WI38 (cell line): ENCODE data around the gene DCLK3.

Experiments
- H3K4me3 ChIP-seq: 2 replicates; pipeline ENCODE4 v1.5.1; 2011; ENCODE audit warnings: low read depth, mild to moderate bottlenecking, control low read depth, low read length
- CTCF ChIP-seq: IDR thresholded peaks from 2 replicates; pipeline ENCODE4 v1.5.1; 2012; ENCODE audit warnings: low read depth, mild to moderate bottlenecking, control low read depth, low read length

Gene DCLK3

GRCh38 chr3:36763850-36764703 is at the start of gene DCLK3:
TSS of gene DCLK3 (minus strand) at chr3:36764553. CDS start at chr3:36764263, 290 bp downstream.
- H3K4me3 ChIP-seq = no peak within 1 kb of the TSS
- no peak for TF ChIP-seq CTCF

GRCh38 chr3:36813305-36813704 is 49.0 kb upstream of the DCLK3 start:
- no peak for TF ChIP-seq CTCF
- H3K4me3 ChIP-seq = no peak overlapping the region

GRCh38 chr3:36812240-36812639 is 47.9 kb upstream of the DCLK3 start:
- TF ChIP-seq CTCF = no peak
- no peak overlapping the region for H3K4me3 ChIP-seq

- TF ChIP-seq CTCF = no peak
- H3K4me3 ChIP-seq = no peak overlapping the region
Measured at GRCh38 chr3:36811768-36812167, 47.4 kb upstream of the DCLK3 start.

GRCh38 chr3:36804295-36805055 is 40.1 kb upstream of the DCLK3 start:
- no peak for TF ChIP-seq CTCF
- no peak overlapping the region for H3K4me3 ChIP-seq

GRCh38 chr3:36803091-36803791 is 38.9 kb upstream of the DCLK3 start:
- H3K4me3 ChIP-seq = no peak overlapping the region
- no peak for TF ChIP-seq CTCF
